ENCODE measurements around the gene PDE4B.
"Not testable (repeated sequence)": the region's sequence is repeated elsewhere in the genome, so short reads cannot be mapped to it uniquely, and the experiment has no call there.

The PDE4B gene

GRCh38 chr1:66046415-66046814 lies 253.7 kb downstream of the PDE4B start:
- in situ Hi-C loops (cut with MboI; ENCODE audit: low sequenced_read_pairs, unreplicated experiment), result no loop called here
- no peak for DNase-seq (ENCODE audit: low spot score)
- no peak for TF ChIP-seq CTCF (IDR thresholded peaks at IDR 0.05; ENCODE audit: borderline replicate concordance, control extremely low read depth, extremely low read depth, insufficient read depth, missing control alignments)

GRCh38 chr1:66048011-66048410 lies 255.3 kb downstream of the PDE4B start:
- DNase-seq (ENCODE audit: low spot score), result no peak
- in situ Hi-C loops (cut with MboI; ENCODE audit: low sequenced_read_pairs, unreplicated experiment), result no loop called here
- no peak for TF ChIP-seq CTCF (IDR thresholded peaks at IDR 0.05; ENCODE audit: borderline replicate concordance, control extremely low read depth, extremely low read depth, insufficient read depth, missing control alignments)

- in situ Hi-C loops (cut with MboI; ENCODE audit: low sequenced_read_pairs, unreplicated experiment), result no loop called here
- TF ChIP-seq CTCF (IDR thresholded peaks at IDR 0.05; ENCODE audit: borderline replicate concordance, control extremely low read depth, extremely low read depth, insufficient read depth, missing control alignments), result no peak
- no peak for DNase-seq (ENCODE audit: low spot score)
These were observed 257.4 kb downstream of the PDE4B start for GRCh38 chr1:66050123-66050522.

GRCh38 chr1:66050633-66051032 lies 257.9 kb downstream of the PDE4B start:
- no peak for TF ChIP-seq CTCF (IDR thresholded peaks at IDR 0.05; ENCODE audit: borderline replicate concordance, control extremely low read depth, extremely low read depth, insufficient read depth, missing control alignments)
- in situ Hi-C loops (cut with MboI; ENCODE audit: low sequenced_read_pairs, unreplicated experiment), result no loop called here
- no peak for DNase-seq (ENCODE audit: low spot score)

GRCh38 chr1:66055092-66055491 lies 262.4 kb downstream of the PDE4B start:
- TF ChIP-seq CTCF (IDR thresholded peaks at IDR 0.05; ENCODE audit: borderline replicate concordance, control extremely low read depth, extremely low read depth, insufficient read depth, missing control alignments), result no peak
- in situ Hi-C loops (cut with MboI; ENCODE audit: low sequenced_read_pairs, unreplicated experiment), result no loop called here
- DNase-seq (ENCODE audit: low spot score), result no peak

- in situ Hi-C loops (cut with MboI; ENCODE audit: low sequenced_read_pairs, unreplicated experiment); DNase-seq (ENCODE audit: low spot score): not testable (repeated sequence)
These were observed 264.8 kb downstream of the PDE4B start for GRCh38 chr1:66057448-66057847.

- in situ Hi-C loops (cut with MboI; ENCODE audit: low sequenced_read_pairs, unreplicated experiment), result no loop called here
- DNase-seq (ENCODE audit: low spot score), result no peak
- TF ChIP-seq CTCF (IDR thresholded peaks at IDR 0.05; ENCODE audit: borderline replicate concordance, control extremely low read depth, extremely low read depth, insufficient read depth, missing control alignments), result no peak
These were observed 265.9 kb downstream of the PDE4B start for GRCh38 chr1:66058558-66058957.

GRCh38 chr1:66067219-66067618 lies 274.5 kb downstream of the PDE4B start:
- DNase-seq (ENCODE audit: low spot score); in situ Hi-C loops (cut with MboI; ENCODE audit: low sequenced_read_pairs, unreplicated experiment): not testable (repeated sequence)

Measured in GM13976 (cell line).